ENCODE data around the gene CDK6. TPM values are rescaled to one million over a fixed set of nuclear protein-coding genes. Genes with fewer than 3 reads are reported as not detected.
A peak's percentile ranks its signal among the peaks of the same experiment; 100 is the strongest.

Gene CDK6
- total and polyA plus RNA-seq, 9 of the 15 experiments (the other 6 are each of a cell fraction or from before 2014, with no cell fraction given), result 7.6 to 109 (median 44.4) TPM

GRCh38 chr7:92835261-92835850 is 1.0 kb downstream of the CDK6 start (continued):
- TF ChIP-seq MITF (IDR thresholded peaks at IDR 0.05) (no peak), ZNF592 (IDR thresholded peaks at IDR 0.05) (no peak), EGR1 (conservative IDR thresholded peaks at IDR 0.05) (peak; percentile 89), ARHGAP35 (IDR thresholded peaks at IDR 0.05; ENCODE audit: partially characterized antibody) (no peak), RFX5 (IDR thresholded peaks at IDR 0.05; ENCODE audit: low read depth, low read length) (no peak), DPF2 (IDR thresholded peaks at IDR 0.05) (peak; percentile 24; the same call in 1 of the 2 replicates), KDM4B (IDR thresholded peaks at IDR 0.05; ENCODE audit: borderline replicate concordance in 2 of 2, low read depth in 1 of 2) (no peak), SNRNP70 (optimal IDR thresholded peaks at IDR 0.05; ENCODE audit: low read depth, low read length) (no peak), SPI1 (IDR thresholded peaks at IDR 0.05; ENCODE audit: borderline replicate concordance, low read depth, low read length) (peak; percentile 54), RNF219 (CRISPR knock-in tag; IDR thresholded peaks at IDR 0.05) (no peak), ETS1 (conservative IDR thresholded peaks at IDR 0.05; ENCODE audit: control insufficient read depth, low read depth, low read length) (peak; percentile 46; the same call in 1 of the 2 replicates), YY1 (IDR thresholded peaks at IDR 0.05; ENCODE audit: borderline replicate concordance in 1 of 3, control insufficient read depth in 1 of 3, extremely low read depth in 1 of 3, insufficient read depth in 3 of 3, insufficient read length in 1 of 3, insufficient replicate concordance in 2 of 3, low read depth in 1 of 3, low read length in 2 of 3) (peak in 2 of 3 experiments; percentile 24 to 55), ILK (tag; IDR thresholded peaks at IDR 0.05; ENCODE audit: borderline replicate concordance, low read depth) (no peak), ELF2 (CRISPR knock-in tag; IDR thresholded peaks at IDR 0.05) (peak; percentile 72; the same call in 1 of the 2 replicates), TCF7L2 (IDR thresholded peaks at IDR 0.05; ENCODE audit: low read depth, low read length) (peak; percentile 73; the same call in 1 of the 2 replicates), CBX1 (IDR thresholded peaks at IDR 0.05; ENCODE audit: low read depth) (0 out of 2 replicates have a peak, but pooled peaks have one; percentile 8), IFI16 (CRISPR knock-in tag; IDR thresholded peaks at IDR 0.05) (no peak), TAF9B (IDR thresholded peaks at IDR 0.05; ENCODE audit: partially characterized antibody) (no peak), CHD1 (IDR thresholded peaks at IDR 0.05; ENCODE audit: low read length) (no peak)

All from K562 (cell line).